ENCODE measurements around the gene PNRC2. TPM values are rescaled to one million over a fixed set of nuclear protein-coding genes. Genes with fewer than 3 reads are reported as not detected.

The PNRC2 gene
- total RNA-seq, 3 donors from 2014 or later = 116 to 137 (median 121) TPM

DNA sequence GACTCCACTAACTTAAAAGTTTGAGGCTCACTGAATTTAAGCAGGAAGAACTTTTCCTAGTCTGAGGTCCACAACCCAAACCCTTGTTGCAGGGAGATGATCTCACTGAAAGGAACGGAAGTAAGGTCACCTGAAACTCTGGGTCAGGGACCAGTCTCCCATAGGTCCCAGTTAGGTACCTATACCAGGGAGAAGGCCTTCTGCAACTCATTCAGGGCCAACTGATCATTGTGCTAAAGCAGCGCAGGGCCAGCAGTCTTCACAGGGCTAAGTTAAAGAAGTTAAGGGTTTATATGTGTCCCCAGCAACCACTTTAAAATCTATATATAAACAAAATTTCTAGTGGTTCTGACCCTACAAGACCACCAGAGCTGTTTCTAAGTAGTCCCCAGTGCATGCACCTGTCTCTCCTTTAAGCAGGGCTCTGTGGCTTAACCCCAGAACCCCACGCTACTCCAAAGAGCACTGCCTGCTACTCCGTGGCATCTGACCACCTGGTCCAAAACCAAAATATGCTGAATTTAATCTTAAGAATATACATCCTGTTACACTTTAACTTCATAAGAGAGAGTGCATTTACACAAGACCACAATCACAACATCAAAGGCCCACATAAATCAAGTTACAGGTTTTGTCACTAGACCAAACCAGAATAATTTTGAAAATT is 17.7 kb downstream of the PNRC2 start:
- TF ChIP-seq, protein P1, sequence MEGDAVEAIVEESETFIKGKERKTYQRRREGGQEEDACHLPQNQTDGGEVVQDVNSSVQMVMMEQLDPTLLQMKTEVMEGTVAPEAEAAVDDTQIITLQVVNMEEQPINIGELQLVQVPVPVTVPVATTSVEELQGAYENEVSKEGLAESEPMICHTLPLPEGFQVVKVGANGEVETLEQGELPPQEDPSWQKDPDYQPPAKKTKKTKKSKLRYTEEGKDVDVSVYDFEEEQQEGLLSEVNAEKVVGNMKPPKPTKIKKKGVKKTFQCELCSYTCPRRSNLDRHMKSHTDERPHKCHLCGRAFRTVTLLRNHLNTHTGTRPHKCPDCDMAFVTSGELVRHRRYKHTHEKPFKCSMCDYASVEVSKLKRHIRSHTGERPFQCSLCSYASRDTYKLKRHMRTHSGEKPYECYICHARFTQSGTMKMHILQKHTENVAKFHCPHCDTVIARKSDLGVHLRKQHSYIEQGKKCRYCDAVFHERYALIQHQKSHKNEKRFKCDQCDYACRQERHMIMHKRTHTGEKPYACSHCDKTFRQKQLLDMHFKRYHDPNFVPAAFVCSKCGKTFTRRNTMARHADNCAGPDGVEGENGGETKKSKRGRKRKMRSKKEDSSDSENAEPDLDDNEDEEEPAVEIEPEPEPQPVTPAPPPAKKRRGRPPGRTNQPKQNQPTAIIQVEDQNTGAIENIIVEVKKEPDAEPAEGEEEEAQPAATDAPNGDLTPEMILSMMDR (IDR thresholded peaks at IDR 0.05) = no peak
- no peak for DNase-seq
- no peak overlapping the region for H3K4me3 ChIP-seq
- intact Hi-C loops (cut with DNase I, micrococcal nuclease) = loop anchor here in 1 of 2 donors (5.0 kb wide), 1 partner anchor 45 kb away; no protein-coding TSS in a partner anchor
- no peaks in the 10 kb centered on the region for H3K36me3 ChIP-seq (ENCODE audit: low read depth)
- peaks cover 23% of the 10 kb centered on the region for H3K4me1 ChIP-seq (ENCODE audit: low read depth)
- H3K9me3 ChIP-seq = no peaks in the 10 kb centered on the region
- ATAC-seq = no peak

DNA sequence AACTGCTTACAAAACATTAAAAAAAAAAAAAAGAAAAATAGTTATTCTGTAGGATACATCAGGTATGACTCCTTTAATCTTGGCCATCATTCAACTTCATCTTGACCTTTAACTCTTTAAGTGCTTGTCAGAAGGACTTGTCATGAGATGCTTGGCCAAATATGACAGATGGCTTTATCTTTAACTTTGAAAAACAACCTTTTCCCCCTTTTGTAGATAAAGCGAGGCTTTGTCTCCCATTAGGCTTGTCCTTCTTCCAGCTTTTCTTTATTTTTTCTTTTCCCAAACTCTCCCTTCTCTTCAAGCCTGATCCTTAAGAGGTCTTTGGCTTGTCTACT is 18.2 kb downstream of the PNRC2 start:
- DNase-seq = no peak
- Histone ChIP-seq H3K36me3 (ENCODE audit: low read depth) (no peaks in the 10 kb centered on the region), H3K4me1 (ENCODE audit: low read depth) (peaks cover 23% of the 10 kb centered on the region), H3K4me3 (no peak overlapping the region), H3K9me3 (no peaks in the 10 kb centered on the region)
- ATAC-seq = no peak
- TF ChIP-seq, protein P1 (IDR thresholded peaks at IDR 0.05) = no peak
- intact Hi-C loops (cut with DNase I, micrococcal nuclease) = loop anchor here in 1 of 2 donors (5.0 kb wide), 1 partner anchor 44 kb away; no protein-coding TSS in a partner anchor

DNA sequence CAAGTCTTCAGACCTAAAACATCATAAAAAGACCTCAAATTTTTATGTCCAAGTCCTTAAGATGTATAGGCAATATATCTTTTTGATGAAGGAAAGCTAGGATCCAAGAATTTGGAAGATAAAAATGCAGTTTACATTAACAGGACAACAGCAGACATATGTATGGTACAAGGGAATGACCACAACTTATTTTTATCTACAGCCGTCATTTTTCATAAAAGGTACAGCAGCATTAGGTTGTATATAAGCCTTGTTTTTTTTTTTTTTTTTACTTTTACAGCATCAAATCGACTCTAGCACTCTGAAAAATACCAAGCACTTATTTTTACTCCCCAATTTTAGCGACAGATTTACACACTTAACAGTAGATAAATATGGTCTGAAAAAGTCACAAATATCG is 19.2 kb downstream of the PNRC2 start:
- H3K4me3 ChIP-seq = no peak overlapping the region
- DNase-seq = no peak
- no peak for ATAC-seq
- H3K4me1 ChIP-seq (ENCODE audit: low read depth) = peaks cover 24% of the 10 kb centered on the region
- H3K36me3 ChIP-seq (ENCODE audit: low read depth) = no peaks in the 10 kb centered on the region
- intact Hi-C loops (cut with DNase I, micrococcal nuclease) = loop anchor here in 1 of 2 donors (5.0 kb wide), 1 partner anchor 43 kb away; no protein-coding TSS in a partner anchor
- H3K9me3 ChIP-seq = no peaks in the 10 kb centered on the region
- TF ChIP-seq, protein P1 (IDR thresholded peaks at IDR 0.05) = no peak

DNA sequence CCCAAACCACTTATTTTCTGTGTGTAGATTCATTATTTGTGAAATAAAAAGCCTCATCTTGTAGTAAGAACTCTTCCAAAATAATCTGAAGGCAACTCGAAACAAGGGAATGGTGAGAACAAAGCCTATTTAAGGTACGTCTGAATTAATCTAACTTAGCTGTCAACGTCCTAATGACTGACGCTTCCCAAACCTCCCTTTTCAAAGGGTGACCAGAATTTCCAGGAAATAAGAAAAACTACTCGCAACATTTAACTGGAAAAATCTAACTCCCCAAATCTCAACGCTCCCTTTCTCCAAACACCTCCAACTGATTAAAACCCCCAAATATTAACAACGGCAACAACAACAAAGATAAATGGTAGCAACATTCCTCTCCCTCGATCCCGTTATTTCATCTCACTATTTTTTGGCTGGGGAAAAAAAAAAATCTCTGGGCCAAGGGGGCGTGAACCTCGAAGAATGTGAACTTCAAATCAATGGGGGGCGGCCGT is 19.8 kb downstream of the PNRC2 start:
- Histone ChIP-seq H3K4me3 (peak overlapping the region; percentile 89), H3K4me1 (ENCODE audit: low read depth) (peaks cover 31% of the 10 kb centered on the region), H3K9me3 (no peaks in the 10 kb centered on the region), H3K36me3 (ENCODE audit: low read depth) (no peaks in the 10 kb centered on the region)
- ATAC-seq (no peak), DNase-seq (no peak)
- TF ChIP-seq, protein P1 (IDR thresholded peaks at IDR 0.05) = no peak
- intact Hi-C loops (cut with DNase I, micrococcal nuclease) = loop anchor here in 1 of 2 donors (5.0 kb wide), 1 partner anchor 43 kb away; no protein-coding TSS in a partner anchor

DNA sequence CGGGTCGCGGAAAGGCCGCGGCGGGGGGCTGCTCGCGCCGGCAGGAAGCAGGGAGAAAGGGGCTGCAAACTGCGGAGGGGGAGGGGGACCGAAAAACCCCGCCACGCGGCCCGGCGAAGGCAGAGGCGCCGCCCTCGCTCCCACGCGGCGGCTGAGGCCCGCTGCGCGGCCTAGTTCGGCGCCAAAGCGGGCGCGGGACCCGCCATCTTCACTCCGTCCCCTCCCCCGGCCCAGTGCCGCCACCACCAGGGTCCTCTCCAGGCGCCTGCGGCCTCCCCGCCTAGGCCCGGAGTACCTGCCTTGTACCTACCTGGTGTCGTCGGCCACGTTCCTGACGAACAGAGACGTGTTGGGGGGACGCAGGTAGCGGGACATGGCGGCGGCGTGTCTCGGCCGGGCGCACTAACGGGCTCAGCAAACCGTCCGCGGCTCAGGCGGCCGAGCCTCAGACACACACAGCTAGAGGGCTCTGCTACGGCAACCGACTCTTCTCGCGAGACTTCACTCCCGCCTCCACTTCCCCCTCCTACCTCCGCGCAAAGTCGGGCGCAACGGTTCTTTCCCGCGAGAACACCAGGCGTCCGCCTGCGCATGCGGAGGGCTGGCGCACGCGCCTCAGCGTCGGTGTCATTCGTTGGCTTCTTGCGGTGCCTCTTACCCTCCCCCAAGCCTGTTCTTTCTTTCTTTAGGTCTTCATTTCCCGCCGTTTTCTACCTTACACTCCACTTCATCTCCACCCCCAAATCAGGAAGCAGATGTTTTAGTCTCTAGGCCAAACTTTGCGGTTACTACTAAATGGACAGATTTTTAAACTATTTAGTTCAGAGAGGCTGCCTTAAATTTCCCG is 20.5 kb downstream of the PNRC2 start, which contains the start of gene SRSF10:
TSS of gene SRSF10 (minus strand) at position 447 of the 847 bp plus-strand sequence. CDS start at position 375, 72 bp downstream.
- intact Hi-C loops (cut with DNase I, micrococcal nuclease) = loop anchor here in 1 of 2 donors (5.0 kb wide), 1 partner anchor 42 kb away; no protein-coding TSS in a partner anchor
- TF ChIP-seq, protein P1 (IDR thresholded peaks at IDR 0.05) = no peak
- Histone ChIP-seq H3K4me1 (ENCODE audit: low read depth) (peaks cover 32% of the 10 kb centered on the region), H3K4me3 (peak within 1 kb of the TSS; percentile 89), H3K36me3 (ENCODE audit: low read depth) (no peaks in the 10 kb centered on the region), H3K9me3 (no peaks in the 10 kb centered on the region)
- DNase-seq = peak; percentile 98 to 99 (median 98)
- ATAC-seq = peak; percentile 99

Measured in mucosa of descending colon (tissue), 3 donors.